ENCODE measurements around the gene RNF207. TPM values are rescaled to one million over a fixed set of nuclear protein-coding genes. Genes with fewer than 3 reads are reported as not detected.

The RNF207 gene
- total RNA-seq, 1 experiment from 2014 or later, result 115 TPM

DNA sequence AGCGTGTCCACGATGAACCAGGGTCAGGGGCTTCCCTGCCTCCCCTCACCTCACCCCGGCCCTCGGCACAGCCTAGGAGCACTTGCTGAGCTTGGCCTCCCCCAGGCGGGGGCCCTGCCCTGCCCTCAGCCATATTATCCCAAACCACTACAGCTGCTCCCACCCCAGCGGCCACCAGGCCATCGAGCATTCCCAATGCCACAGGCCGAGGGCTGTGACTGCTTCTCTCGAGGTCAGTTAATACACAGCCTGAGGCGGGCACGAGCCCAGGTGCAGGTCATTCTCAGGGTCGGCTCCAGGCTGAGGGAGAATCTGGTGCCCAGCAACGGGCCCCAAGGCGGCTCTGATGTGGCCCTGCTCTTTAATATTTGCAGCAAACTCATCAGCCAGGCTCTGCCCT, 63.4 kb downstream of the RNF207 start:
- Histone ChIP-seq H3K27ac (ENCODE audit: low read length) (no peak overlapping the region), H3K4me1 (ENCODE audit: control insufficient read depth, insufficient read depth, low read length) (no peaks in the 10 kb centered on the region), H3K36me3 (ENCODE audit: control insufficient read depth, insufficient read depth, low read length) (no peaks in the 10 kb centered on the region), H3K9me3 (ENCODE audit: control insufficient read depth, insufficient read depth, low read depth, low read length) (no peaks in the 10 kb centered on the region), H3K4me3 (ENCODE audit: low read depth in 2 of 2, low read length in 2 of 2) (no peak overlapping the region), H3K27me3 (ENCODE audit: control insufficient read depth, insufficient read depth, low read length) (no peaks in the 10 kb centered on the region)
- ATAC-seq (no peak), DNase-seq (ENCODE audit: low read depth, low spot score) (no peak)
- in situ Hi-C loops (cut with HindIII; ENCODE audit: low pct_unique_long_range_greater_than_20kb, low sequenced_read_pairs) (no loop called here), intact Hi-C loops (cut with micrococcal nuclease; ENCODE audit: unreplicated experiment) (no loop called here)
- CTCF ChIA-PET, result no interaction called here
- BruUV-seq (replicated peaks), result no TSS peak
- no peak for TF ChIP-seq SIN3A (IDR thresholded peaks at IDR 0.05; ENCODE audit: borderline replicate concordance, insufficient read depth, low read depth, low read length)
- TF ChIP-seq, protein P1, sequence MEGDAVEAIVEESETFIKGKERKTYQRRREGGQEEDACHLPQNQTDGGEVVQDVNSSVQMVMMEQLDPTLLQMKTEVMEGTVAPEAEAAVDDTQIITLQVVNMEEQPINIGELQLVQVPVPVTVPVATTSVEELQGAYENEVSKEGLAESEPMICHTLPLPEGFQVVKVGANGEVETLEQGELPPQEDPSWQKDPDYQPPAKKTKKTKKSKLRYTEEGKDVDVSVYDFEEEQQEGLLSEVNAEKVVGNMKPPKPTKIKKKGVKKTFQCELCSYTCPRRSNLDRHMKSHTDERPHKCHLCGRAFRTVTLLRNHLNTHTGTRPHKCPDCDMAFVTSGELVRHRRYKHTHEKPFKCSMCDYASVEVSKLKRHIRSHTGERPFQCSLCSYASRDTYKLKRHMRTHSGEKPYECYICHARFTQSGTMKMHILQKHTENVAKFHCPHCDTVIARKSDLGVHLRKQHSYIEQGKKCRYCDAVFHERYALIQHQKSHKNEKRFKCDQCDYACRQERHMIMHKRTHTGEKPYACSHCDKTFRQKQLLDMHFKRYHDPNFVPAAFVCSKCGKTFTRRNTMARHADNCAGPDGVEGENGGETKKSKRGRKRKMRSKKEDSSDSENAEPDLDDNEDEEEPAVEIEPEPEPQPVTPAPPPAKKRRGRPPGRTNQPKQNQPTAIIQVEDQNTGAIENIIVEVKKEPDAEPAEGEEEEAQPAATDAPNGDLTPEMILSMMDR (IDR thresholded peaks at IDR 0.05), result no peak
- TF ChIP-seq, protein P2, sequence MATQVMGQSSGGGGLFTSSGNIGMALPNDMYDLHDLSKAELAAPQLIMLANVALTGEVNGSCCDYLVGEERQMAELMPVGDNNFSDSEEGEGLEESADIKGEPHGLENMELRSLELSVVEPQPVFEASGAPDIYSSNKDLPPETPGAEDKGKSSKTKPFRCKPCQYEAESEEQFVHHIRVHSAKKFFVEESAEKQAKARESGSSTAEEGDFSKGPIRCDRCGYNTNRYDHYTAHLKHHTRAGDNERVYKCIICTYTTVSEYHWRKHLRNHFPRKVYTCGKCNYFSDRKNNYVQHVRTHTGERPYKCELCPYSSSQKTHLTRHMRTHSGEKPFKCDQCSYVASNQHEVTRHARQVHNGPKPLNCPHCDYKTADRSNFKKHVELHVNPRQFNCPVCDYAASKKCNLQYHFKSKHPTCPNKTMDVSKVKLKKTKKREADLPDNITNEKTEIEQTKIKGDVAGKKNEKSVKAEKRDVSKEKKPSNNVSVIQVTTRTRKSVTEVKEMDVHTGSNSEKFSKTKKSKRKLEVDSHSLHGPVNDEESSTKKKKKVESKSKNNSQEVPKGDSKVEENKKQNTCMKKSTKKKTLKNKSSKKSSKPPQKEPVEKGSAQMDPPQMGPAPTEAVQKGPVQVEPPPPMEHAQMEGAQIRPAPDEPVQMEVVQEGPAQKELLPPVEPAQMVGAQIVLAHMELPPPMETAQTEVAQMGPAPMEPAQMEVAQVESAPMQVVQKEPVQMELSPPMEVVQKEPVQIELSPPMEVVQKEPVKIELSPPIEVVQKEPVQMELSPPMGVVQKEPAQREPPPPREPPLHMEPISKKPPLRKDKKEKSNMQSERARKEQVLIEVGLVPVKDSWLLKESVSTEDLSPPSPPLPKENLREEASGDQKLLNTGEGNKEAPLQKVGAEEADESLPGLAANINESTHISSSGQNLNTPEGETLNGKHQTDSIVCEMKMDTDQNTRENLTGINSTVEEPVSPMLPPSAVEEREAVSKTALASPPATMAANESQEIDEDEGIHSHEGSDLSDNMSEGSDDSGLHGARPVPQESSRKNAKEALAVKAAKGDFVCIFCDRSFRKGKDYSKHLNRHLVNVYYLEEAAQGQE (IDR thresholded peaks at IDR 0.05; ENCODE audit: insufficient read depth in 1 of 2, low read depth in 2 of 2, low read length in 1 of 2), result no peak
- TF ChIP-seq TCF7L2 (IDR thresholded peaks at IDR 0.05; ENCODE audit: low read depth, low read length), result no peak
- TF ChIP-seq POLR2AphosphoS5 (IDR thresholded peaks at IDR 0.05; ENCODE audit: low read depth, low read length), result no peak
- POLR2A ChIA-PET, result no interaction called here

DNA sequence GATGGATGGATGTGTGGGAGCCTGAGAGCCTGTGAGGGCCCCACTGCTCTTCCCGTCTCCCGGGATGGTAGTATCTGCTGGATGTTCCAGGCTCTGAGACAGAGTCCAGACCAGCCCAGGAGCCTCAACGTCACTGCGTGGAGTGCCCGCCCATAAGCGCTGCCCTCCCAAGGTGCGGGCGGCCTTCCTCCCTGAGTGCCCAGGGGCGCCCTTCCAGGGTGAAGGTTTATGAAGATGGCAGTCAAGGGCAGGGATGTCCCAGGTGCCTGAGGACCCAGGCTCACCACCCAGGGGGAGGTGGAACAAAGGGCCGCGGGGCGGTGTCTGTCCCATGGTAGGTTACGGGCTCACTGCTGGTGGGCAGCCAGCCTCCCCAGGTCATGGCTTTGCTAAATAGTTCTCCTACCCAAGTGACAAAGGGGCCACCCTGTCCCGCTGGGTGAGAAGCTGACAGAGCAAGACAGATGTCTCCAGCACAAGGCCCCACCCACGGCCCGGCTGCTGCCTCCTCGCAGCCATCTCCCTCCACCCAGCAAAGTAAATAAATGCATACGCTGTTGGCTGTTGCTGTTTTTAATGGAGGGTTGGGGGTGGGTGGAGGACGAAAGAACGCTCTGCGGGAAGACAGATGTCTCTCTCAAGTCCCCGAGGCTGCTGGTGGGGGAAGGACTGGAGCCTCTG, 63.9 kb downstream of the RNF207 start:
- Histone ChIP-seq H3K4me3 (ENCODE audit: low read depth in 2 of 2, low read length in 2 of 2) (no peak overlapping the region), H3K27ac (ENCODE audit: low read length) (no peak overlapping the region), H3K4me1 (ENCODE audit: control insufficient read depth, insufficient read depth, low read length) (no peaks in the 10 kb centered on the region), H3K9me3 (ENCODE audit: control insufficient read depth, insufficient read depth, low read depth, low read length) (no peaks in the 10 kb centered on the region), H3K36me3 (ENCODE audit: control insufficient read depth, insufficient read depth, low read length) (no peaks in the 10 kb centered on the region), H3K27me3 (ENCODE audit: control insufficient read depth, insufficient read depth, low read length) (no peaks in the 10 kb centered on the region)
- intact Hi-C loops (cut with micrococcal nuclease; ENCODE audit: unreplicated experiment), result no loop called here
- DNase-seq (ENCODE audit: low read depth, low spot score) (no peak), ATAC-seq (no peak)
- TF ChIP-seq SIN3A (IDR thresholded peaks at IDR 0.05; ENCODE audit: borderline replicate concordance, insufficient read depth, low read depth, low read length) (no peak), TCF7L2 (IDR thresholded peaks at IDR 0.05; ENCODE audit: low read depth, low read length) (no peak), POLR2AphosphoS5 (IDR thresholded peaks at IDR 0.05; ENCODE audit: low read depth, low read length) (no peak)
- TF ChIP-seq, protein P1 (IDR thresholded peaks at IDR 0.05), result no peak
- TF ChIP-seq, protein P2 (IDR thresholded peaks at IDR 0.05; ENCODE audit: insufficient read depth in 1 of 2, low read depth in 2 of 2, low read length in 1 of 2), result no peak
- ChIA-PET CTCF (no interaction called here), POLR2A (no interaction called here)
- in situ Hi-C loops (cut with HindIII; ENCODE audit: low pct_unique_long_range_greater_than_20kb, low sequenced_read_pairs), result no loop called here
- no TSS peak for BruUV-seq (replicated peaks)

All from Panc1 (cell line).